HG02885 (cell line): ENCODE data around the gene MYH2.
"Not testable (repeated sequence)": the region's sequence is repeated elsewhere in the genome, so short reads cannot be mapped to it uniquely, and the experiment has no call there.

Experiments used
- ATAC-seq: cut with Tn5 transposase; IDR thresholded peaks from one replicate; pipeline ENCODE4 v1.9.1; 2021; ENCODE audit warnings: mild to moderate bottlenecking; ENCODE audit not compliant: unreplicated experiment, poor library complexity

Gene MYH2

GRCh38 chr17:10549096-10549842, at the start of gene MYH2:
MYH2 (minus strand) TSS chr17:10549658; CDS start chr17:10547920, 1,738 bp downstream.
- no peak for ATAC-seq

DNA sequence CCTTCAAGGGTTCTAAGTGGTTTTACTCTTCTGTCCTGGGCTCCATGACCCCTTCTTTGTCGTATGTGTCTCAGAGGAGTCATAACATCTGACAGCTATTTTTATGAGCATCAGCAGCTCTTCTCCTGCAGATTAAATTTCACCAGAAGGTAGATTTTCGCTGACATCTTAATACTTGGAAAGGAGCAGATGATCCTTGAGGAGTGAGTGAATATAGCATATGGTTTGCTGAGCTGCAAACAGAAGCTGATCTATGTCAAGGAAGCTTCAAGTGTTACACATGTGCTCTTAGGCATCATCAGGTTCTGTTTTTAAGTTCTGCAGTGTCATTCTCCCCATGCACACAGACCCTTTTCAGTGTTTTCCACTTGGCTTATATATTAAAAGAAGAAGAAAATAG, 49.2 kb upstream of the MYH2 start:
- no peak for ATAC-seq

GRCh38 chr17:10589553-10590145, 40.2 kb upstream of the MYH2 start:
- ATAC-seq = no peak

DNA sequence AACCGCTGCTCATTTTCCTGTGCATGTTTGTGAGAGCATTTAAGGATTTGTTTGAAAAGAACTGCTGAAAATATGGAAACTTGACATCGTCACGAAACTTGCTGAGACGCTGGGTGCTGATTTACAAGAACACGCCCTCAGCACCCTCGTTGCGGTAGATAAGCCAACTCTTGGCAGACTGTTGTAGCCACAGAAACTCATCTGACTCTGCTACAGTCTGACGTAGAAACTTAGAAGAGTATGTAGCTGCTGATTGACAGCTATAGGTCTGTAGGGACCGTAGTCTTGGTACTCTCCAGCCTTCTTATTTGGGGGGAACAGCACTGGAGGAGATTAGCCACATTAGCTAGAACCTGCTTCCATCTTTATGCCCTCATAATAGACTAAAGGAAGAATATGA, 36.1 kb upstream of the MYH2 start:
- no peak for ATAC-seq

GRCh38 chr17:10583834-10584233, 34.4 kb upstream of the MYH2 start:
- ATAC-seq = no peak

- ATAC-seq = no peak
Observed at GRCh38 chr17:10579270-10579669, 29.8 kb upstream of the MYH2 start.

- no peak for ATAC-seq
Observed at GRCh38 chr17:10574324-10574723, 24.9 kb upstream of the MYH2 start.

GRCh38 chr17:10563991-10564660, 14.7 kb upstream of the MYH2 start:
- no peak for ATAC-seq

DNA sequence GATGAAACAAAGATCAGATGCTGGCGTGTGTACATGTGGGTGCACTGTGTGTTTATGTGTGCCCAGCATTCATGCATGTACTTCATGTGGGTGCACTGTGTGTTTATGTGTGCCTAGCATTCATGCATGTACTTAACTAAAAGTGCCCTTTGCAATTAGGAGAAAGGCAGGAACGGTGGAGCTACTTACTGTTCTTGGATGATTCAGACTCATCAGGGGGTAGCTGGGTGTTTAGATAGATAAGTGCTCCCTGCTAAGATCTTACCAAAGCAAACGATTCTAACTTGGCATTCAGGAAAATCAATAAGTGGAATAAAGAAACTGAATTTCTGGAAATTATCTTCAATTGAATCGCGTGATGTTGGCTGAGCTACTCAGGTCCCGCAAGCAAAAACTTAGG, 8.6 kb upstream of the MYH2 start:
- ATAC-seq = no peak

GRCh38 chr17:10557422-10557821, 8.0 kb upstream of the MYH2 start:
- ATAC-seq = no peak

- no peak for ATAC-seq
Observed at GRCh38 chr17:10556301-10557005, 7.0 kb upstream of the MYH2 start.

DNA sequence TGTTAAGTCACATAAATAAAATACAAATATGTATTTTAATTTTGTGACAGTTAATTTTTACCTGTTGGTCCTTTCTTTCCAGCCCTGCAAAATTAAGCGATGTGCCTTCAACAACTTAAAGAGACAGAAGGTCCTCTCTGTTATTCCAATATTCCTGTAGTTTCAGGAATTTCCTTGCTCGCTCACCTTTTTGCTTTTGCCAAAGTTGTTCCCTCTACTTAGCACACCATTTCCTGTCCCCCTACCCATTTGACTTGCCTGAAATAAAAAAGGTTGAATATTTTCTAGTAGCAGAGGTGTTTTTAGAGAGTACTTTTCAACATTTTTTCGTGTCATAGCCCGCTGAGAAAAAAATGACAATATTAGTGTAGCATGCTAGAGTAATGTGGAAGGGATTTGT, 556 bp upstream of the MYH2 start:
- ATAC-seq = no peak

- no peak for ATAC-seq
Observed at GRCh38 chr17:10547351-10547750, 2.1 kb downstream of the MYH2 start.

DNA sequence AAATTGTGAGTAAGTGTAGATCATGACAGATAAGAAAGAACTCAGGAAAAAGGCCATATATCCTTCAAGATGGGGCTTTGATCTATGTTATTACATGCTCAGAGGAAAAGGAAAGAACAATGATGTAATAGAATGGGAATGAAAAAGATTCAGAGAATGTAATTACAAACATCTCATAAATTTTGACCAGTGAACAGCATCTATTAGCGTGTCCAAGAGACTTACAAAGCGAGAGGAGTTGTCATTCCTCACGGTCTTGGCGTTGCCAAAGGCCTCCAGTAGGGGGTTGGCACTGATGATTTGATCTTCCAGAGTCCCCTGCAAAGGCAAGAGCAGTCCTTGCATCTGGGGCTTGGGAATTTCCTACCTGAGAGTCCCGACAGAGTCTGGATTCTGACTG, 6.0 kb downstream of the MYH2 start:
- ATAC-seq = not testable (repeated sequence)

- not testable (repeated sequence) for ATAC-seq
Observed at GRCh38 chr17:10541179-10541578, 8.3 kb downstream of the MYH2 start.

DNA sequence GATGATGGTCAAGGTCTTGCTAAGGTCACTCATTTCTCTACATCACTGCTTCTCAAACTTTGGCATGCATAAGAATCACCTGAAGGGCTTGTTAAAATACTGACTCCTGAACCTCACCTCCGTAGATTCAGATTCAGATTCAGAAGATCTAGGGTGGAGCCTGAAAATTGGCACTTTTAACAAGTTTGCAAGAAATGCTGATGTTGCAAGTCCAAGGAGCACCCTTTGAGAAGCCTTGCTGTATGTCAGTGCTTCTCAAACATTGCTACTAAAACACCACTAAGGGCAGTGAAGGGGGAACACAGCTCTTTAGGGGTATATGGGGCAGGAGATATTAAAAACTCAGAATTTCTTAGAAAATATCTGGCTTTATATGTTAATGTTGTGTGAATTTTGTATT, 17.4 kb downstream of the MYH2 start:
- no peak for ATAC-seq

DNA sequence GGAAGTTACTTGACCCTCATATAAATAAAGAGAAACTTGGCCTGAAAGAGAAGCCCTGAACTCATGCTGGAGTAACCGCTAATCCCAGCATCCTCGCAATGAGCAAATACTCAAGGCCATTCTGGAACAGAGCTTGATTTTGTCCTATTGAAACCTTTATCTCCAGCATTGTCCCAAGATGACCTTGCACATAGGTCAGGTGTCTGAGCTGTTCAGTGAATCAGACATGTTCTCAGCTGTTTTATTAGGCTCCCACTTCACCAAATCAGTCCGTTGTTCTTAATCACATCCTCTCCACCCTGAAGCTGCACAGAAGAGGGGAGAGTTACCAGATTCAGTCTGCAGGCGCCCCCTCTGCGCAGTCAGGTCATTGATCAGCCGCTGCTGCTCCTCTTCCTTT, 22.0 kb downstream of the MYH2 start:
- no peak for ATAC-seq

DNA sequence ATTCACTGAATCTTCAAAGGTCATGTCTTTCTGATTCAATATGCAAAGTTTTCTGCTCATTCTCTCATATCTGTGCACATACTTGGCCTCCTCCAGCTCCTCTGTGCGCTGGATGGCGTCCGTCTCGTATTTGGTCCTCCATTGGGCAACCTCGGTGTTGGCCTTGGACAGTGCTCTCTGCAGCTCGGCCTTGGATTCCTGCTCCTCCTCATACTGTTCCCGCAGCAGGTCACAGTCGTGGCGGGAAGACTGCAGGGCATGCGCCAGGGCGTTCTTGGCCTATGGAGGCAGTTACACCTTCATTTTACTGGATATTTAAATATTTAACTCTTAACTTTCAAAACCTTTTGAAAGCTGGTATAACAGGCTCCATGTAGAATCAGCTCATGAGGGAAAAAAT, 22.9 kb downstream of the MYH2 start:
- no peak for ATAC-seq

DNA sequence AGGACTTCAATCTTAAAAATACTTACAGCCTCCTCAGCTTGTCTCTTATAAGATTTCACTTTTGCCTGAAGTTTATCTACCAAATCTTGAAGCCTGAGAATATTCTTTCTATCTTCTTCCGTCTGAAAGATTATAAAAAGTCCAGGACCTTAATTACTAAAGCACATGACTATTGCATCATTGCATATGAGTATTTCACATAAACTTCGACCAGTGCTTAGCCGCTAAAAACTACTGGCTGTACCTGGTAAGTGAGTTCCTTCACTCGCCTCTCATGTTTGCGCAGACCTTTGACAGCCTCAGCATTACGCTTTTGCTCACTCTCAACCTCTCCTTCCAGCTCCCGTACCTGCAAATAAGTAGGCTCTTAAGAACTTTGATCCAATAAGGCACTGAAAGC, 26.4 kb downstream of the MYH2 start:
- no peak for ATAC-seq

GRCh38 chr17:10521949-10522348, 27.5 kb downstream of the MYH2 start:
- no peak for ATAC-seq
